Keratinocyte (primary cell): Measurements from ENCODE around the gene ROR1.

Source experiments
- CTCF ChIP-seq, 3 experiments: IDR thresholded peaks in 1 of 3; conservative IDR thresholded peaks in 1 of 3; optimal IDR thresholded peaks in 1 of 3; 2 replicates in 2 of 3; 3 replicates in 1 of 3; pipeline versions ENCODE3 to v1.5.1; 2011; ENCODE audit warnings: low read length in 3 of 3, mild to moderate bottlenecking in 3 of 3, moderate library complexity in 2 of 3, control low read depth in 1 of 3, inconsistent platforms in 1 of 3; ENCODE audit not compliant: insufficient read depth in 2 of 3; ENCODE audit errors: extremely low read depth in 1 of 3
- EZH2 ChIP-seq: IDR thresholded peaks from one replicate; pipeline ENCODE4 v1.6.1; 2012; ENCODE audit warnings: inconsistent platforms, mild to moderate bottlenecking, low read length, moderate library complexity

- TF ChIP-seq CTCF (optimal IDR thresholded peaks at IDR 0.05 in 1 of 3, IDR thresholded peaks at IDR 0.05 in 1 of 3, conservative IDR thresholded peaks at IDR 0.05 in 1 of 3; ENCODE audit: extremely low read depth in 1 of 3, insufficient read depth in 2 of 3, low read length in 3 of 3) (no peak), EZH2 (no peak)
Measured at GRCh38 chr1:64039390-64039926, 265.6 kb downstream of the ROR1 start.
